ENCODE results near the gene PON2.
A peak's percentile ranks its signal among the peaks of the same experiment; 100 is the strongest.
"Not testable (repeated sequence)": the region's sequence is repeated elsewhere in the genome, so short reads cannot be mapped to it uniquely, and the experiment has no call there.

Gene PON2
- 4.3 to 6.0 reads per million in 2 donors for total RNA-seq

DNA sequence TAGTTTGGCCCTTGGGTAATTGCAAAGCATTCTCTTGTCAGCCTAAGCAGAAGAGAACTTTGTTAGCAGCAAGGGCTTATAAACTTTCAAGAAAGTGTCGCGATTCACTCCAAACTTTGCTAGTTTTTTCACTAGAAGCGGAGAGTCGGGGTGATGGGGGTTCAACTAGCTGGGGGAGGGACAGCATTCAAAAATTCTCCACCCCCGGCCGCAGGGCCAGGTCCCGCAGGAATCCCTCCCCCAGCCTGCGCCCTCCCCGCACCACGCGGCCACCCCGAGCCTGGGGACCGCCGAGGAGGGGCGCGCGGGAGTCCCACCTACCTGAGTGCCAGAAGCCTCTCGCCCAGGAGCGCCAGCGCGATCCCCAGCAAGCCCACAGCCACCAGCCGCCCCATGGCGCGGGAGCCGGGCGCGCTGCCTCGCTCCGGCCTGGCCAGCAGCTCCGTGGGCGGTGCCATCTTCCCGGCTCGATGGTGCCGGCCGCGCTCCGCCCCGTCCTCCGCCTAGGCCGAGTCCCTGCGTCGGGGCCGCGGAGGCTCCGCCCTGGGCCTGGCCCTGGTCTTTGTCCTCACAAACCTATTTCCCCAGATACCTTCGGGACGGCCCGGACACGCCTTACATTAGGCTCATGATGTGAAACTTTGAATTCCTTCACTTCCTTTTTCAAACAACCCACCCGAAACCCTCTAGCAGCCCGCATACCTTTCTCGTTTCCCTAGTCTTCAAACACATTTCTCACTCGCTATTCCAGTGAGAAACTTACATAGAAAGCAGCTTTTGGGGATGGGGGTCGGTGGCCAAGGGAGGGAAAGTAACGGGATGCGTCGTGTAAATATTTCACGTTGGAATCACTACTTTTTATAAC is at the start of gene PON2:
Gene PON2 (minus strand): TSS at position 472 of the 865 bp plus-strand sequence. CDS start 77 bp downstream, at position 395.
- DNase-seq, result peak; percentile 3

- no peak for DNase-seq
Observed at GRCh38 chr7:95482424-95482823, 47.6 kb upstream of the PON2 start.

DNA sequence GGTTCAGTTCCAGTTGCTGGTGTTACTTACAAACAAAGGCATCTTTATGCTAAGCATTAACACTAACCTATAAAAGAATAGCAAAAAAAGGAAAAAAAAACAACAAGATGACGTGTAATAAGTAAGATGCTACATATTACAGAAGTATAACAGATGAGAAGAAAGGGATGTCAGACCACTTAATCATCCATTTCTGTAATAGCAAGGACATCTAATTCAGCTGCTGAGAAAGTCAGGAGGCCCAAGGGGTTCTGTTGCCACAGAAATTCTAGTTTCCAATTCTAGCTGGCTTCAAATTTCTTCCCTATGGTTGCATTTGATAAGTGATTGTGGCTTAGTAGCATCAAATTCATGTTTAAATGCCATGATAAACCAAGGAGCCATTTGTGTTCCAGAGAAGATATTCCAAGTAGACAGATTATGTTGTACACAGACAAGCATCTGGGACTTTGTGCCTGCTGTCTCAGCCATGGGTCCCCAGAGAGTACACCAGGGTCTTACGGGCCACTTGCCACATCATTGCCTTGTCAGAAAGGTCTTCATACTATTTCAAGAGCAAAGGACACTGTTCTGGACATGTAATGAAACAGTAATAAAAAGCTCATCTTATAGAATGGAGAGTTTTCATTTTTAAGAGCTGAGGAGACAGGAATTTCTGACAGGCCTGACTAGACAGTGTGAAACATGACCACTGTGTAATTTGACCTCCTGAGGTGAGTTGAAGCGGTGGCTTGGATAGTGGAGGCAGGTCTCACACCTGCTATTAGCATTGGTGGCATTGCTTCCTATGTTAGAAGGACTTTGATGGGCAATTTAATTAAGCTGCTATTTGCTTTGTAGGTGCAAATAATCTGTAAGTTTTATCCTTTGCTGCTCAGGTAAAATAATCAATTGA is 46.7 kb upstream of the PON2 start:
- no peak for DNase-seq

- no peak for DNase-seq
Observed at GRCh38 chr7:95479992-95480624, 45.3 kb upstream of the PON2 start.

GRCh38 chr7:95478272-95479037 is 43.6 kb upstream of the PON2 start:
- DNase-seq, result no peak

- peak; percentile 7 for DNase-seq
Observed at GRCh38 chr7:95476904-95477594, 42.2 kb upstream of the PON2 start.

DNA sequence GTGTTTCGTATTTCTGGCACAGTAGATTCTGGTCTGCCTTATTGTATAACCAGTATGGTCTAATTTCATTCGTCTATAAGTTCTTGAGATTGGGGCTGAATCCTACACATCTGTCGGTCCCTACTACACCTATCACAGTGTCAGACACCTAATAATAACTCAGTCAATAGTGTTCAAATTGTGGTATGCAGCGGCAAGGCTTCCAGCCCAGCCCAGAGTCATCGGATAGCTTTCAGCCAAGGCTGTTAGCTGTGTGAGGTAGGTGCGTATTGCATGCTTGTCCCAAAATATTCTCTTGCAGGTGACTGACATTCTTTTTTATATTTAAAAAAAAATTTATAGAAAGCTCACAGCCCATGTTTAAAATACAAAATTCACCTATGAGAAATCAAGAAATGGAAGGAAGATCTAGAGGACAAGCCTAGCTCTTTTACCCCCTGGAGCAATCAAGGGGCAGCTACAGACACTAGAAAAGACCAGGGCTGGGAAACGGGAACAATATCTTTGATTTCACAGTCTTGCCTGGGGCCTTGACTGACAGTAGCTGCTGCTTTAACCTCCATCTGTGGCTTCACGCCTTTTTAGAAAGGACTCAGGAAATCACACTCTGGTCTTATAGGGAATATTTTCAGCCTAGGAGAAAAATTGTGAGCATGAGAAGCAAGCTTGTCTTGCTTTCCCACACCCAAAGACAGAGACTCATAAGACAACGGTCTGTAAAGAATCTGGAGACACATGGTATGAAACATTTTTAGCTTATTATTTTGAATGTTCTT is 41.4 kb upstream of the PON2 start:
- DNase-seq, result no peak

DNA sequence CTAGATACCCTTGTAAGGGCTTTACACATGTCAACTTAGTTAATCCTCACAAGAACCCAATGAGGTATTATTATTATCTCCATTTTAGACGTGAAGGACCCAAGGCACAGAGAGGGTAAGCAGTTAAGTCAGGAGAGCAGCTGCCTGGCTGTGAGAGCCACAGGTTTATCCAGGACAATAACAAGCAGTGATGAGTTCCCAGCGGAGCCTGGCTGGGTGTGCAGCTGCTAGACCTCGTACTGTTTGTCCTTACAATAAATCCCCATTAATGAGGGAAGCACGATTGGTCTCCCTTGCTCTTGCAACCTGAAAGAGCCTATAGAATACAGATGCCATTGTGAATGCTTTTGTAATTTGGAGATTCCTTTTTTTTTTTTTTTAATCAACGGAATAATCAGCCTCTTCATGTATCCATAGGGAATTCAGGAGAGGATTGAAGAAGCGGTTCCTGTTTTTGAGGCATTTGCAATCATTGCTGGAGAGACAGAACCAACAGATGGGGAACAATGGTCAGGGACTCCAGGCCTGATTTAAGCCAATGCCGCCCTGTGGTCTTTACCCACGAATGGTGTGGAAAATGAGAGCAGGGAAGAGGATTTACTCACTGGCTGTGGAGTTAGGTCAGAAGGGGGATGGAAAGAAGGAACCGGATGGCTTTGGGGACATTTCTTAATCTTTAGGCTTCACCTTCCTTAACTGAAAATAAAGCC is 38.6 kb upstream of the PON2 start:
- DNase-seq, result no peak

DNA sequence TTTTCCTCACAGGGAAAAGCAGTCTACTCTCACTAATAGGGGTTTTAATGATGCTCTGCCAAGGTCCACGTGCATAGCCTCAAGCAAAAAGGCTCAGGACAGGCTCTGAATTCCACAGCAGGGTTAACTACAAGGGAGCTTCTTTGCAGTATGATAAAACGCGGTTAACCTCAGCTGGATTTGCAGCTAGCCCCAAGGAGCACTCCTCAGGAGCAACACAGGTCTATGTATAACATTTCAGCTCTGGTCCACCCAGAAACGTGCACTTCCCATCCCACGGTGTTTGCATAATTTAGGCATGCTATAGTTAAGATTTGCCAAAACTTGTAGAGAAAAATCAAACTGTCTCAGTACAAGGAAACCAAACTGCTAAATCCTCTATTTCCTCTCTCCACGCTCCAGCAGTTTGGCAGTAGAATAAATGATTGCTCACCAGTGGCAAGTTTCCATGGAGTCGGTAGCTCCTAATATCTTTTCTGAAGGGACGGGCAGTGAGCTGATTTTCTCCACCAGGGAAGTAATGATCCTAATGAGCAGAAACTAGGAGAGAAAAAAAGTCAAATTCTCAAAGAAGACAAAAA is 37.8 kb upstream of the PON2 start:
- DNase-seq, result no peak

- DNase-seq, result no peak
Observed at GRCh38 chr7:95471071-95471470, 36.2 kb upstream of the PON2 start.

DNA sequence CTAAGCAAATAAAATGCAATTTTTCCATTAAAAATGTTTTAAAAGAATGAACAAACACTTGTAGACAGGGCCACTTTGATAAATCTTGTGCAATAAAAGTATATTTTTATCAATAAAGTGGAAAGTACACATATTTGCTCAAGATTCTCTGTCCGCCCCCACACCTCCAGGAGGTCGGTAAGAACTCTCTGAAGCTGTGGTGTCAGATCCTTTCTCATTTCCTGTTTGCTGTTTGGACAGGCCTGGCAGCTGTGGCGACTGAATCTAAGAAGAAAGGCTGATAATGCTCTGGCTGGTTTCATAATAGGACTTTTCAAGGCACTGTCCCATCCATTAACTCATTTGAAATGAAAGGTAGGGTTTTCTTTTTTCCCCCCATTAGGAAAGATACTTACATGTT is 35.6 kb upstream of the PON2 start:
- no peak for DNase-seq

GRCh38 chr7:95469848-95470247 is 35.0 kb upstream of the PON2 start:
- no peak for DNase-seq

- DNase-seq, result no peak
Observed at GRCh38 chr7:95469187-95469586, 34.4 kb upstream of the PON2 start.

GRCh38 chr7:95467912-95468607 is 33.2 kb upstream of the PON2 start:
- no peak for DNase-seq

GRCh38 chr7:95460653-95461052 is 25.8 kb upstream of the PON2 start:
- not testable (repeated sequence) for DNase-seq

DNA sequence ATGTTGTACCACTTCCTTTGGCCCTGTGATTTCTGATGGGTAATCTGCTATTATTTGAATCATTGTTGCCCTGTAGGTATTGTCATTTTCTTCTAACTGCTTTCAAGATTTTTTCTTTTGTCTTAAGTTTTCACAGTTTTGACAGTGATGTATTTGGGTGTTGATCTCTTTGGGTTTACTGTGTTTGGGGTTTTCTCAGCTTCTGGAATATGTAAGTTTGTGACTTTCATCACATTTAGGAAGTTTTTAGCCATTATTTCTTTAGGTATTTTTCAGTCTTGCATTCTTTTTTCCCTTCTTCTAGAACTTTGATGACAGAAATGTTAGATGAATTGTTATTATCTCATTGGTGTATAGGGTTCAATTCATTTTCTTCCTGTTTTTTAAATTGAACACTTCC is 23.1 kb upstream of the PON2 start:
- no peak for DNase-seq

GRCh38 chr7:95454438-95455045 is 19.7 kb upstream of the PON2 start:
- no peak for DNase-seq

DNA sequence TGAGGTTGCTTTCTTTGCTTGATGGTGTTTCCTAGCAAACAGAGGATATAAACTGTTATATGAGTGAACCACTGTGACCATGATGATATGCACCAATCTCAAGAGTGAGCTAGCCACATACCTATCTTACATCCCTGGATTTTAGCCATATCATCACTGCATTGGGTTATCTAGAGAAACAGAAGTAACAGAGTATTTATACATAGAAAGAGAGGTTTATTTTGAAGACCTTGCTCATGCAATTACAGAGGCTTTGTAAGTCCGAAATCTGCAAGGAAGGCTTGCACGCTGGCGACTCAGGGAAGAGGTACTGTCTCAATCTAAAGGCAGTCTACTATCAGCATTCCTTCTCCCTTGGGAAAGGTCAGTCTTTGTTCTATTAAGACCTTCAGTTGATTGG is 11.8 kb upstream of the PON2 start:
- no peak for DNase-seq

- no peak for DNase-seq
Observed at GRCh38 chr7:95444796-95445195, 10.0 kb upstream of the PON2 start.

Data from T-helper 9 cell (primary cell).